CD4-positive, alpha-beta T cell treated with Interleukin-17A for 1 hour (primary cell): Measurements from ENCODE around the gene ROR1.

ENCODE experiments used
- DNase-seq: peaks from one replicate; pipeline ENCODE4 v3.0.0-alpha.2; 2020

ROR1 gene

DNA sequence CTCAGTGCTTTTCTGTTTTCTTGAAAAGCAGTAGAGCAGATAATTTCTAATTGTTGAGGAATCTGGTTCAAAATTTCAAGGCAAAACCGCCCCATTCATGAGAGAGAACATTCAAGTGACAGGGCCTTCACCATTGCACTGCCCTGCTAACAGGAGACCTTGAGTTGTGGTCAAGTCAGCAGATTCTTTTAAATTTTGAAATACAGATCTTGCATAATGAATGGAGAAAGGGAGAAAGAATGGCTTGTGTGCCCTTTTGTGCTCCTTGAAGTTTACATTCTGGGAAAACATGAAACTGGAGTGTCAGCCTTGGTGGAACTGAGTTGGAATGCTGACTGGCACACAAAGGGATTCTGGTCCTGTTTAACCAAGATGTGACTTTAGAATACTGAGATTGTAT lies 265.1 kb downstream of the ROR1 start:
- no peak for DNase-seq

DNA sequence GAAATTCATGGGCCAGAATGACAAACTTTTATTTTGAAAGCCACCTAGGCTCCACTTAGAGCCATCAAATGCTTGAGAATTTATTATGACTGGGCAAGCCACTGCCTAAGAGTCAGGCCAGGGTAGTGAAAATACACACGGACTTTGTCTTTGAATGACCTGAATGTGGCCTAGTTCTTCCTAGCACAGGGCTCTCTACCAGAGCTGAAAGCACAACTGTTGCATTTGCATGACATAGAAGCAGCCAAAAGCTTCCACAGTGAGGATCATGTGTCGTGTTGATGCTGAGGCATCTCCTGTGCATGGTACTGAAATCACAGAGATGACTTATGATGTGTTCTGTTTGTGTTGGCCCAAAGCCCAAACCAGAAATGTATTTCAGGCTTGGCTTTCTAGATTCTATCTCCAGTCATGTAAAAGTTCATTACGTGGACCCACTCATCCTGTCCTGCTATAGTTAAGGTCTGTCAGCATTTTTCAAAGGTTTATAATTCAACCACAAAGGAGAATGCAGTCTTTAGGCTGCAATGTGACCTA lies 265.6 kb downstream of the ROR1 start:
- DNase-seq, result no peak

DNA sequence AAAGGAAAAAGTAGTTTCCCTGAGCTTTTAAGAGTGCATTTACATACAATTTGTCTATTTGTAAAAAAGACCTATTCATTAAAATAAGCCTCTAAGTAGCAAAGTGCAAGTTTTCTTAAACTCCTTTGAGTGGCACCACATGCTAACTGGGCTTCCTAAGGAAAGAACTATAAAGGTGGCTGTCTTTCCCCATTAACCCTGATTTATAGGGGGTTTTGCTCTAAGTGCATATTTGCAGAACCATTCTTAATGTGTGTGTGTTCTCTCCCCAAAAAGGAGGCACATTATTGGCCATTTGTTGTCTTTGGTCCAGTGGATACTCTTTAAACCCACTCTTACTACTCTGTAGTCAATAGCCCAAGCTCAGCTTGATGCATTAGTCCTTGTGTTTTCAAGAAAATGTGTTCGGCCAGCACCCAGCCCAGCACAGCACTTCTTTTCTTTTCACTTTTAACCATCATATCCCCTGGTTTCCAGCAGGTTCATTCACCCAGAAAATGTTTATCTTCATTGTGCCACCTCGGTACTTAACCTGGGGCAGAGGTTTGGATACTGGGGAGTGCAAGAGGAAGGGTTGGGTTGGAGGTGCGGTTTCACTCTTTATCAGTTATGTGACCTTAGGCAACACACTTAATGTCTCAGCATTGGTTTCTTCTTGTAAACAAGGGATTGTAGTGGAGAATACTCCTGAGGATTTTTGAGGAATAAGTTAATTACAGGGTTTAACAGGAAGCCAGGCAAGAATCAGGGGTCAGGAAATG lies 267.7 kb downstream of the ROR1 start:
- no peak for DNase-seq

DNA sequence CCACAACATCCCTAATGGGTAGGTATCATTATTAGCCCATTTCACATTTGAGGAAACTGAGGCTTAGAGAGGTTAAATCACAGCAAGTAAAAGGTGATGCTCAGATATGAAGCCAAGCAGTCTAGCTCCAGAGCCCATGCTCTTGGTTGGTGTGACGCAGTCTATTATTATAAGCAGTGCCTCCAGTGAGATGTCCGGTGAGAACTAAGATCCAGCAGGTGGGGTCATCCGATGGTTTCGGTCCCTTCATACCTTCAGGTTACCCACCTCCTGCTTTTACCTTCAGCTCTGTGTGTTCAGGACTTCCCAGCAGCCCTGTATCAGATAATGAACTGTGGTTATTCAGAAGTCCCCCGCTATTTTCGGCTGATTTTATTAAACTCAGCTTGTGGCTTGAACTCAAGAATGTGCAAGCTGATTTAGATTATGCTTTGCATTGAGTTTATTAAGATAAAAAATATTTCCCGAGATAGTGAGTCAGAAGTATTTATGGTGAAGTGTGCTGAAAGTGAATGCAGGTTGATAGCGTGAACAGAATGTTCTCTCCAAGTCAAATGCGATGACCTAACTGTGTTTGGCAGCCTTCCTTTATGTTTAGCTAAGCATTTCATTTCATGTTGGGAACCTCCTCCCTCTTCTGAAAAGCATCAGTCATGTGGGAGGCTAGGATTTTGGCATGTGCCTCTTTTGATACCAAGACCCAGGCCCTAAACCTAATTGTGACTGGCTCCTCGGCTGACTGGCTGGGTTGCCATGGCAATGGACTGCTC lies 268.7 kb downstream of the ROR1 start:
- DNase-seq, result no peak

DNA sequence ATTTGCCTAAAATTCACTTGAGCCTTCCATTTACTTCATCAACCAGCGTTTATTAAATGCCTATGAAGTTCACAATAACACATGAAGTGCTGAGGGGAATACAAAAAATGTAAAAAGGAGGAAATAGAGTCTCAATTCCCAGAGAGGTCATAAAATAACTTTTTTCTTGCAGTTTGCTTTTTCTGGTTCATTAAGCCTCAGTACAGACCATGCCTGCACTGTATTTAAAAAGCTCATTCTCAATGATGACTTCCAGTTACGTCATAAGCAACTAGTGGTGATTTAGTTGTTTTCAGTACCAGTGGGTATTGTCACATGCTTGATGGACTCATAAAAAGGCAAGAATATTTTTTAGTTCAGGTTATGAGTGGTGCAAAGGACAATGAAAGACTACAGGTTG lies 269.5 kb downstream of the ROR1 start:
- no peak for DNase-seq

DNA sequence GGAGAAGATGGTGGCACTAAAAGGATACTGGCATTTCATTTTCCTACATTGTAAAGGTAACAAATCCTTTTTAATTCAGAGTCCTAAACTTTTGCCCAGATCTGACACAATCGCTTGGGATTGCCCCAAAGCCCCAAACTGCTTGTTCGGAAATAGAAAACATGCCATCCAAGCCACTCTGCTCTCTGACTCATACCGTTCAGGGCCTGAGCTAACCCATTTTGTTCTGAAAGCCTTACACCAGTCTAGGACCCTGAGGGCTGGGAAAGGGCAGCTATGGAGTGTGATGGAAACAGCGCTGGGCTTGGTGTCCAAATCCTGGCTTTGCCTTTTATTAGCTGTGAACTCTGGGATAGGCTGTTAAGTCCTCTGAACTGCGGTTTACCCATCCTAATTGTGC lies 270.2 kb downstream of the ROR1 start:
- no peak for DNase-seq

DNA sequence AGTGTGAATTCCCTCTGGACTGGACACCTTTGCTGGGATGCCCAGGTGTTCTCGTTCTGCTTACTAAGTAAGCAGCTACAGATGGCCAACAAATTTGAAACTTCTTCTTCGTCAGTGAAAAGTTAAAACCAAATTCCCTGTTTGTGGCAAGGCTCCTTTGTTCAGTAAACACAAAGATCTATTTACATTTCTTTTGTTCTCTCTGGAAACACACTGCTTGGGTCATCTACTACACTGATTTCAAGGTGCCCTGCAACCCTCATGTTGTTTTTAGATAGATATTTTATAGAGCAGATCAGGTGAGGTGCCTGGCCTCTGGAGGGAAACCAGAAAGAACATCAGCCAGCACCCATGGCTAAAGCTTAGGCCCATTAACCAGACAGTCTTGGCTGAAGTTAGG lies 272.4 kb downstream of the ROR1 start:
- no peak for DNase-seq

DNA sequence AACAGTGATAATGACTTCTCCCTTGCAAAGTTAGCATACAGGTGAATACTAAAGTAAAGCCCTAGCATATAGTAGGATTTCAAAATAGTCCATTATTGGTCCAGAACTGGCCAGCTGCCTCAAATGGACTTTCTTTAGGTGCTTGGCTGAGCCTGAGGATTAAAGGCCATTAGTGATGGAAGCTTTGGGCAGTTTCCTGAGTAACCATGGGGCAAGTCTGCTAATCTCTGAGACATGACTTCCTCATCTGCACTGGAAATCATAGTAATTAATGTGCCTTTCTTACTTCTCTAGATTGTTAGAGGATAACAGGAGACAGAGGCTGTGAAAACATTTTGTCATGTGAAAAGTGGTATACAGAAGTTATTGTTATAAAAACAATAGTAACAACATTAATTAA lies 273.1 kb downstream of the ROR1 start:
- no peak for DNase-seq

DNA sequence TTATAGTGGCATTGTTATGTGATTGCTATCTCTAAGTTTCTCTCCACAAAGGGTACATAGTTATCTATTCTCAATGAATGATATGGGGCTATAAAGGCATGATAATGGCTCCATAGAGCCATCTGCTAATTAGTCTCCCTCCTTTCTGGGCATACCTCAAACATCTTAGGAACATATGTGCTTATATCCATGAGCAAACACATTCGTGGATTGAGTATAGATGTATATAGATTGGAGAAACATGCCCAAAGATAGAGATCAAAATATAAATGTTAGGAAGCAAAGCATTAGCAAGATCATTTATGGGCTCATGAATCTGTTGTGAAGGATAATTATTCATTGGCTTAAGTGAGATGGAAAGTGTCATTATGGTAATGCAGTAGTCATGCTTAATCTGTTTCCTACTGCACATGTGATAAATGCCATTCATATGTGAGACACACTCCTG lies 273.8 kb downstream of the ROR1 start:
- DNase-seq, result no peak

DNA sequence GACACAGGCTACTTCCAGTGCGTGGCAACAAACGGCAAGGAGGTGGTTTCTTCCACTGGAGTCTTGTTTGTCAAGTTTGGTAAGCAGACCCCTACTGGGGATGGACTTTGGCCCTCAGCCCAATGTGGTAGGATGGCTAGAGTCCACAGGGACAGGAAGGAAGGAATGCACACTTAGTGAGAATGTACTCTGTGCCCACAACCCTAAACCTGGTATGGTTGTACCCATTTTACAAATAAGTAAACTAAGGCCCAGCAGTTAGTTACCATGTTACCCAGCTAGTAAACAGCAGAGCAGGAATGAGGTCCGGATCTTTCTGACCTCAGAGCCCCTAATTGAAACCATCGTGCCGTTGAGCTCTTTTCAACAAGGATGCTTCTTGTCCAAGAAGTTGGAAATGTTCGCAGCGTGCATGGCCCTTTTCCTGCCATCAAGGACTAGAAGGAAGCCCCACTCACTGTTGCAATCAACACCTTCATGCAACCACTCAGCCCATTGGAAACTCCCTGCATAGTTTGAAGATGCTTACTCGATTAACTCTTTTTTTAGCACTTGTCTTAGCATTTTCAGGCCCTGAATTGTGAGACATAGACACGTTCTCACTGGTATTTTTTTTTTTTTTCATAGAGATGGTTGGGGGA lies 276.2 kb downstream of the ROR1 start:
- DNase-seq, result no peak

DNA sequence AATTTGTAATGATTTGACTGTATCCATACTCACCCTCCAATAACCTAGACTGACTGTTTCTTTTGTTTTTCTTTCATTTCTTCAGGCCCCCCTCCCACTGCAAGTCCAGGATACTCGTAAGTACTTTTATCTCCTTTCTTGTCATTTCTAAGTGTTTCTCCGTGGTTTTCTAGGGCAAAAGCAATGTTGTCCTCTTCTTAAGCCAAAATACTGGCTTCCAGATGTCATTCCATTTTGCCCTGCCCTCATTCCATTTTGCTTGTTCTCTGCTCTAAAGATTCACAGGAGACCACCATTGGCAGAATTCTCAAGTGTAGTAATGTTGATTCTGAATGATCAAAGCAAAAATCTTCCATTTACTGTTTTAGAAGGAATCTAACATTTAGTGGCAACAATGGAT lies 276.8 kb downstream of the ROR1 start:
- no peak for DNase-seq

DNA sequence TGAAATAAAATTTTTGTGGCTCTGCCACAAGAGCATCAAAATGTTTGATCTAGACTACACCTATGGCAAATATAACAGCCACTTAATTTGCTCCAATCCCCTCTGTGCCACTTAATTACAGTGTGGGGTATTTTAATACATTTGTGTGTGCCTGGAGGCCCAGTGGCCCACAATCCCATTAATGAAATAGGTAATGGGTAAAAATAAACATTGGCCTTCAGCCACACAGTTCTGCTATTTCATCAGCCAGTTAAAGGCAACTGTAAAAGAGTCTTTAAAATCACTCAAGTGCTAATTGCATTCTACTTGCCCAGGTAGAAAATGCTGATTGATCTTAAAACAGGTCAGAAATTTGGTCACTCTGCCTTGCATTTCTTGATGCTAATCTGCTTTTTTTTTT lies 278.0 kb downstream of the ROR1 start:
- no peak for DNase-seq

DNA sequence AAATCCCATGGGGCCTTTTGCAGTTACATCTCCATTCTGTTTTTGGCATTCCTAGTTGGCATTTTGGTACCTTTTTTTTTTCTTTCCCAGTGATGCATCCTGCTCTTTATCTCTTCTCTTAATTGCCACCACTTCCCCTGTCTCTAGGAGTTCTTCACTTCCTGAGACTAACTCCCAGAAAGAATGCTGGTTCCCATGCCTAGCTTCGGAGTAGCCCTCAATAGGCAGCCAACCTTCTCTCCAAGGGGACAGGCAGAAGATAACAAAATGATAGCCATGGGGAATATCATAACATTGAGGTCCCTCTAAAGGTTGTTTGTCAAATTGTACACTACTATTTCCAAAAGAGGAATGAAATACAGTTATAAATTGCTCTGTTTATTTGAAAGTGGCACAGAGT lies 279.0 kb downstream of the ROR1 start:
- no peak for DNase-seq

DNA sequence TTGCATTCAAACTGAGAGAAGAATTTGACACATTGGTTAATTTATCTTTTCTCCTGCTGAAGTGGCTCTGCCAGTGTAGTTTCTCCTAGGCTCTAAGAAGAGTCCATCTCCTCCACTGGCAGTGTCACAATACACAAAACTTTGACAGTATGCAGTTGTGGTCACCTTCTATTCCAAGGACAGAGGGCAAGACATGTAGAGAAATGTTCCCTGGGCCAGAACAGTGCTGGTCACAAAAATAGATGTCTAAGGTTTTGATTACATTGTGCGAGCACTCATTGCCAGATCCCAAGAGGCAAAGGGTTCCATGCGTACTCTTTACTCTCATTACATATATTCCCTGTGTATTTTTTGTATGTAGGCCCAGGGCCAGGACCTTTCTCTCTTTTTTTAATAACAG lies 281.5 kb downstream of the ROR1 start:
- no peak for DNase-seq

DNA sequence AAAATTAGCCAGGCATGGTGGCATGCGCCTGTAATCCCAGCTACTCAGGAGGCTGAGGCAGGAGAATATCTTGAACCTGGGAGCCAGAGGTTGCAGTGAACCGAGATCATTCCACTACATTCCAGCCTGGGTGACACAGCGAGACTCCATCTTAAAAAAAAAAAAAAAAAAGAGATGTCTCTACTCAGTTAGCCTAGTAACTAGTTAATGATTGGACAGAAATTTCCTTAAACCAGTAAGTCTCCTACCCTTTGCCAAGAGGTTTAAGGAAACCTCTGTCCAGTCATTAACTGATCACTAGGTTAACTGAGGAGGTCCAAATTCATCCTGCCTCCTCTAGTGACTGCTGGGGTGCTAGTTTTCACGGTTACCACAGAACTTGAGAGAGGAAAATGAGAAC lies 285.7 kb downstream of the ROR1 start:
- DNase-seq, result no peak

DNA sequence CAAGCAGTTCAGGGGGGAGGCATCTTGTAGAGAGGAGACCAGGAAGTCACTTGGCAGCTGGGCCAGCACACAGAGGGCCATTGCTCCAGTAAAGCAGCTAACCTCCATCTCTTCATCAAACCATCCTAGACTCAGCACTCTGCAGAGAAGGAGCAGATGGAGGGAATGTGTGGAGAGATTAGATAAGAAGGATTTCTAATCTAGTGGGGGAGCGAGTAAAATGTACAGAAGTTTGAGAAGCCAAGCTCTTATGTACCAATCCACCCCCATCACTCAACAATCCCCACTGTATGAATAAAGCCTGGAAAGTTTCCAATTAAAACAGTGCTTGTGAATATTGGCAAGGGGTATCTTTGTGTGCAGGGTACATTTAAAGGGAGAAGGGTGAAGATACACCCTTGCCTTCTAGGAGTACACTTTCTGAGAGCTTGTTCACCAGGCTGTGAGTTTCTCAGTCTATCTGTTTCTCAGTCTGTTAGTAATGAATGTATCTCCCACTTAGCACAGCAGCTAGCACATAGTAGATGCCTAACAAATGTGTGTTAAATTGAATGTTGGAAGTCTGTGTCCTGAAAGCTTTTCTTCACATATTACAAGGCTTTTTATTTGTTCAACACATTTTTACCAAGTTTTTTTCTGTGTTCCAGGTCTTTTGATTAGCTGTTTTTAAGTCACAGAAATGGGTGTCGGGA lies 286.9 kb downstream of the ROR1 start:
- DNase-seq, result no peak

DNA sequence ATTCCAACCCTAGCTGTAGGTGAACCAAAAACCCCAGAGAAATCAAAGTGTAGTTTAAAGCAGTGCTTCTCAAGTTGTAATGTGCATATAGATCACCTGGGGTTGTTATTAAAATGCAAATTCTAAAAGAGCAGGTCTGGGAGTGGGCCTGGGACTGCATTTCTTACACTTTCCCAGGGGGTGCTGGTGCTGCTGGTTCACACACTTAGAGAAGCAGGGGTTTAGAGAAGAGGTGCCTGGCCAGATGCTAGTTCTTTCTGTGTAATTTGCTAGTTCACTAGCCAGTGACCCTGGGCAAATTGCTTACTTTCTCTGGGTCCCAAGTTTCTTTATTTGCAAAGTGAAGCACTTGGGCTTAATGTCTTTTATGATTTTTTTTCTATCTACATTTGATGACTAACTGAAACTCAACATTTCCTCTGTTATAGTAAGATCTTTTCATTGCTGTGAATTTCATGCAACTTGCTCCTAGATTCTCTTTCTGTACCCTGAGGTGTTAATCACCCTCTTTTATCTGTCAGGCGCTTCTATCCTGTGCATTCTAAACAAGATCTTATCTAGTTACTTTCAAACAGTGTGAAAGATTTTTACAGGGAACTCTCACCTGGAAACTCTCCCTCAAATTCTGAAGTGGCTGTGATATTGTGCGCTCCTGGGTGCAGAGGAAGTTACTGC lies 287.8 kb downstream of the ROR1 start:
- DNase-seq, result no peak

DNA sequence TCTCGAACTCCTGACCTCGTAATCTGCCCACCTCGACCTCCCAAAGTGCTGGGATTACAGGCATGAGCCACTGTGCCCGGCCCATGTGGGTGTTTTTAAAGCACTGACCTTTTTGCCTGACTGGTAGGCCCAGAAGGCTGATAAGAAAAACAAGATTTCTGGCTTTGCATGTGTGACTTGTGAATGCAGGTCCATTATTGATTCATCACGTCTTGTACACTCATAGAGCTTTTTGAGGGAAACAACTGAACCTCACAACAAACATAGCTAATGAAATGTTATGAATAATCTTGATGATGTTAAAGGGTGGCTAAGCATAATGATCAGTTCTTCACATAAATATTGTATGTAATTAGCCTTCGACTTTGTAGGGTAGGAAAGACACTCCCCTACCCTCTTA lies 288.7 kb downstream of the ROR1 start:
- DNase-seq, result no peak

DNA sequence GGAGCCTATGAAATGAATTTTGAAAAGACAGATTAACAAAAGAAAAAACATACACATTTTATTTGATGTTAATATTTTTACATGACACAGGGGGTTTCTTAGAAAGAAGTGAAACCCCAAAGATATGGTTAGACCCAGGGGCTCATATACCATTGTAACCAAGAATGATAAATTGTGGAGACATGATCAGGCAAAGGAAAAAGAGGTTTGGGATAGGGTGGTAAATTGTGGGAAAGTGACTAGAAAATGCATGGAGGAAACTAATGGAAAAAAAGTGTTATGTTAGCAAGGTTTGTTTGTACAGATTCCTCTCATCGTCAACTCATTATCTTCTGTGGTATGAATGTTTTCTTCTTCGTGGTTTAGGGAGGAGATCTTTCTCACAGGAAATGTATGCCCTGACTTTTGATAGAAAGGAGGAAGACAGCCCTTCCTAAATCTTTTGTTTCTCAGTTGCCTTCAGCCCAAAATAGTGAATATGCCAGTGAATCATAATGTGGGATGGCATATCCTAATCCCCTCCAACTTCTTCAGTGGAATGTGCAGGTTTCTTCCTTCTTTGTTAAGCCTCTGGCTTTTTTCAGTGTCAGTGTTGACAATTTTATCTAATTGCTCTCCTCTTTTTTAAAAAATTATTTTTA lies 289.2 kb downstream of the ROR1 start:
- DNase-seq, result no peak

DNA sequence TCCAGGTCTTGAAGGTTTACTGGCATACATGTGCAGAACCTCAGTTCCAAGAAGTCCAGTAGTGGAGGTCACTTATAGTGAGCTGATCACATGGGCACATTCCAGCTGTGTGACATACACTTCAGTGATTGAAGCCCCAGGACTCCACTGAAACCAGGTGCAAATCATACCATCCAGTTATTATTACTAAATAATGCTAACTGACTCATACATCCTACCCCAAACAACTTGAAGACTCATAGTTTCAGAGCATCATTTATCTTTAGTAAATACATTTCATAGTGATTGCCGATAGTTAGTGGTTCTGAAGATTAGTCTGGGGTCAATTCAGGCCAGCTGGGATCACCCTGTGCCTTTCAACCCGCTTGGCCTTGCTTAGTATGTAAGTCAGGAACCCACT lies 291.8 kb downstream of the ROR1 start:
- no peak for DNase-seq

DNA sequence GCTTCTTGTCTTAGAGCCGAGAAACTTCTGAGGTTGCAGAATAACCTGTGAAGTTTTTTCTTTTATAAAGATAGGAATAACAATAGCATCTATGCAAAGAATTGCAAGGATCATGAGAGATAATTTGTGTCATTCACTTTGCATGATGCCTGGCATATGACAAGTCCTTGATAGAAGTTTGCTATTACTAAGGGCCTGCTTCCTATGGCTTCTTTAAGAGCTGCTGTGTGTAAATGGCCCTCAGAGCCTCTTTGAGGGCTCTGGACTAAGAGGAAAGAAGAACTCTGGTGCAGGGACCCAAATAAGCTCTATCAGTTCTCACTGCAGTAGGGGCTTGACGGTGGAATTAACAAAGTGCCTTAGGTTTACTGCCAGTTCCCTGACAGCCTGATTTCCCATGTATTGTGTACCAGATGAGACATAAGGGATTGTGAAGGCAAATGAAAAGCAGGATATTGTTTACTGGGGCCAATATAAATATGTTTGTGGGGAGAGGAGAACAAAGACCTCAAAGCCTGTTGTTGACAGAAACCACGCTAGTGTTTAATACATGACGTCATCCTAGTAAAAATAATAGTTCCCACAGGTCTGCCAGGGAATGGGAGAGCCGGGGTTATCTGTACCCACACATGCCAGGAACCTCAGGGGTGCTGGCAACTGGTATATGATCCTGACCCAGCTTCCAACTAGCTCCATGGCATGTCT lies 298.4 kb downstream of the ROR1 start:
- no peak for DNase-seq
